Measurements from ENCODE around the gene FOXS1. TPM values are rescaled to one million over a fixed set of nuclear protein-coding genes. Genes with fewer than 3 reads are reported as not detected.

The FOXS1 gene
- total RNA-seq, 2 experiments from 2014 or later = not detected

- Histone ChIP-seq H3K27ac (ENCODE audit: low read depth, low read length, poor library complexity, severe bottlenecking) (no peak overlapping the region), H3K9me2 (ENCODE audit: insufficient read depth, low read length) (no peaks in the 10 kb centered on the region), H3K79me2 (ENCODE audit: insufficient read depth, low read depth, low read length) (no peaks in the 10 kb centered on the region), H3K36me3 (ENCODE audit: insufficient read depth, low read length) (no peaks in the 10 kb centered on the region), H3K4me2 (ENCODE audit: low read length) (peak overlapping the region; percentile 81), H3K4me3 (ENCODE audit: low read depth, low read length, poor library complexity, severe bottlenecking) (peak overlapping the region; percentile 70), H3K9me3 (ENCODE audit: low read length) (no peaks in the 10 kb centered on the region), H2AFZ (ENCODE audit: low read length) (peak overlapping the region; percentile 72), H4K20me1 (ENCODE audit: insufficient read depth, low read length) (no peaks in the 10 kb centered on the region), H3K4me1 (ENCODE audit: insufficient read depth, low read length, poor library complexity, severe bottlenecking) (peaks cover 22% of the 10 kb centered on the region)
- BruUV-seq (replicated peaks) = no TSS peak
- intact Hi-C loops (cut with micrococcal nuclease; ENCODE audit: unreplicated experiment) = no loop called here
- ChIA-PET CTCF (ENCODE audit: unreplicated experiment) (no interaction called here), POLR2A (no interaction called here)
- TF ChIP-seq EZH2phosphoT487 (IDR thresholded peaks at IDR 0.05; ENCODE audit: borderline replicate concordance, low read depth, low read length) = no peak
- TF ChIP-seq, protein P1, sequence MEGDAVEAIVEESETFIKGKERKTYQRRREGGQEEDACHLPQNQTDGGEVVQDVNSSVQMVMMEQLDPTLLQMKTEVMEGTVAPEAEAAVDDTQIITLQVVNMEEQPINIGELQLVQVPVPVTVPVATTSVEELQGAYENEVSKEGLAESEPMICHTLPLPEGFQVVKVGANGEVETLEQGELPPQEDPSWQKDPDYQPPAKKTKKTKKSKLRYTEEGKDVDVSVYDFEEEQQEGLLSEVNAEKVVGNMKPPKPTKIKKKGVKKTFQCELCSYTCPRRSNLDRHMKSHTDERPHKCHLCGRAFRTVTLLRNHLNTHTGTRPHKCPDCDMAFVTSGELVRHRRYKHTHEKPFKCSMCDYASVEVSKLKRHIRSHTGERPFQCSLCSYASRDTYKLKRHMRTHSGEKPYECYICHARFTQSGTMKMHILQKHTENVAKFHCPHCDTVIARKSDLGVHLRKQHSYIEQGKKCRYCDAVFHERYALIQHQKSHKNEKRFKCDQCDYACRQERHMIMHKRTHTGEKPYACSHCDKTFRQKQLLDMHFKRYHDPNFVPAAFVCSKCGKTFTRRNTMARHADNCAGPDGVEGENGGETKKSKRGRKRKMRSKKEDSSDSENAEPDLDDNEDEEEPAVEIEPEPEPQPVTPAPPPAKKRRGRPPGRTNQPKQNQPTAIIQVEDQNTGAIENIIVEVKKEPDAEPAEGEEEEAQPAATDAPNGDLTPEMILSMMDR (conservative IDR thresholded peaks at IDR 0.05; ENCODE audit: low read length) = no peak
- DNase-seq (ENCODE audit: low spot score) = peak; percentile 55
Measured at GRCh38 chr20:31861135-31861384, 15.7 kb upstream of the FOXS1 start.

DNA sequence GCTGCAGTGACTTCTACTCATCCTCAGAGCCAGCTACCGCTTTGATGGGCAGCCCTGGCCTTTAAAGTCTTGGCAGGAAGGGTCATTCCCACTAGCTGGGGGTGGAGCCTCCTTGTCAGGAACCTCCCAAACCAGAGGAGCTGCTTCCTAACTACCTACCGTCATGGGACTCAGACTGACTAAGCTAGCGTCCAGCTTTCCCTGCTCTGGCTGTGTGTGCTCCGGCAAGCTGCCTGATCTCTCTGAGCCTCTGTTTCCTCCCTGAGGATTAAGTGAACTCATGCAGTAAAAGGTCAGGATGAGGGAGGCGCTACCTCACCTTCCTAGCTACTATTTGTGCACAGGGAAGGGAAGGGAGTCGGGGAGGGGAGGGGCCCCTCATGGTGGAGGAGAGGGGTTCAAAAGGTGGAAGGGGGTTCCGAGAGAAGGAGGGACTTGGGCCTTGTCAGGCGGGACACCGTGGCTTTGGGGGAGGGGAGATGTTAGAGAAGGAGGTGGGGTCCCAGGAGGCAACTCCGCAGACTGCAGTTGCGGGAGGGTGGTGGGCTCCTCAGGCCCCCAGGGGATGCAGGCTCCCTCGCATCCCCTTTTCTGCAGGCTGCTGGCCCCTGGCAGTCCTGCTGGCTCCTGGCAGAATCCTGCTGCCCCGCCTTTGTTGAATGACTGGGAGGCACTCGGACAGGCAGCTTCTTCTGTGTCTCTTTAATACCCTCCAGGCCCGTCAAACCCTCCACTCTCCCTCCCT lies 15.2 kb upstream of the FOXS1 start:
- POLR2A ChIA-PET = interaction anchor here (0.8 to 1.0 kb wide), 2 partner anchors 20 to 91 kb away, joined by 3 to 4 read pairs; no protein-coding TSS in a partner anchor
- Histone ChIP-seq H3K9me3 (ENCODE audit: low read length) (no peaks in the 10 kb centered on the region), H3K27ac (ENCODE audit: low read depth, low read length, poor library complexity, severe bottlenecking) (no peak overlapping the region), H2AFZ (ENCODE audit: low read length) (peak overlapping the region; percentile 72; the same call in 1 of the 2 replicates), H3K4me2 (ENCODE audit: low read length) (peak overlapping the region; percentile 81), H4K20me1 (ENCODE audit: insufficient read depth, low read length) (no peaks in the 10 kb centered on the region), H3K36me3 (ENCODE audit: insufficient read depth, low read length) (no peaks in the 10 kb centered on the region), H3K4me3 (ENCODE audit: low read depth, low read length, poor library complexity, severe bottlenecking) (peak overlapping the region; percentile 70), H3K4me1 (ENCODE audit: insufficient read depth, low read length, poor library complexity, severe bottlenecking) (peaks cover 22% of the 10 kb centered on the region), H3K9me2 (ENCODE audit: insufficient read depth, low read length) (no peaks in the 10 kb centered on the region), H3K79me2 (ENCODE audit: insufficient read depth, low read depth, low read length) (no peaks in the 10 kb centered on the region)
- TF ChIP-seq EZH2phosphoT487 (IDR thresholded peaks at IDR 0.05; ENCODE audit: borderline replicate concordance, low read depth, low read length) = no peak
- TF ChIP-seq, protein P1 (conservative IDR thresholded peaks at IDR 0.05; ENCODE audit: low read length) = no peak
- CTCF ChIA-PET (ENCODE audit: unreplicated experiment) = interaction anchor here (0.6 to 0.9 kb wide), 3 partner anchors 9 to 449 kb away, joined by 3 to 4 read pairs (median 4); no protein-coding TSS in a partner anchor
- no peak for DNase-seq (ENCODE audit: low spot score)
- BruUV-seq (replicated peaks) = no TSS peak
- intact Hi-C loops (cut with micrococcal nuclease; ENCODE audit: unreplicated experiment) = no loop called here

DNA sequence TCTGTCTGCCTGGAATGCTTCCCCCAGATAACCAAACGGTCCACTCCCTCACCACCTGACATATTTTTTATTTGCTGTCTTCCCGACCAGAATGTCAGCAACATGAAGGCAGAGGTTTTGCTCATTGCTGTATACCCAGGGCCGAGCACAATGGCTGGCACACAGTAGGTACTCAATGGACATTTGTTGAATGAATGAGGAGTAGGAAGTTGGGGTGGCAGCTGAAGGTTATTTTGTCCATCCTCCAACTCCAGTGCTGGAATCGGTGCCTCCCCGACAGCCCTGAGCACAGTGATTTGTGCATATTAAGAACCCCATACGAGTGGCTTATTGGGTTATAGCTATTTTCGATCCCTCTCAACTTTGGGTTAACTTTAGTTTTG lies 14.6 kb upstream of the FOXS1 start:
- CTCF ChIA-PET (ENCODE audit: unreplicated experiment) = interaction anchor here (0.6 to 0.9 kb wide), 3 partner anchors 9 to 450 kb away, joined by 3 to 4 read pairs (median 4); no protein-coding TSS in a partner anchor
- Histone ChIP-seq H3K4me2 (ENCODE audit: low read length) (no peak overlapping the region), H3K79me2 (ENCODE audit: insufficient read depth, low read depth, low read length) (no peaks in the 10 kb centered on the region), H3K9me3 (ENCODE audit: low read length) (no peaks in the 10 kb centered on the region), H2AFZ (ENCODE audit: low read length) (no peak overlapping the region), H3K27ac (ENCODE audit: low read depth, low read length, poor library complexity, severe bottlenecking) (no peak overlapping the region), H3K4me1 (ENCODE audit: insufficient read depth, low read length, poor library complexity, severe bottlenecking) (peaks cover 22% of the 10 kb centered on the region), H3K9me2 (ENCODE audit: insufficient read depth, low read length) (no peaks in the 10 kb centered on the region), H3K4me3 (ENCODE audit: low read depth, low read length, poor library complexity, severe bottlenecking) (no peak overlapping the region), H4K20me1 (ENCODE audit: insufficient read depth, low read length) (no peaks in the 10 kb centered on the region), H3K36me3 (ENCODE audit: insufficient read depth, low read length) (no peaks in the 10 kb centered on the region)
- BruUV-seq (replicated peaks) = no TSS peak
- TF ChIP-seq, protein P1 (conservative IDR thresholded peaks at IDR 0.05; ENCODE audit: low read length) = no peak
- no peak for TF ChIP-seq EZH2phosphoT487 (IDR thresholded peaks at IDR 0.05; ENCODE audit: borderline replicate concordance, low read depth, low read length)
- no peak for DNase-seq (ENCODE audit: low spot score)
- intact Hi-C loops (cut with micrococcal nuclease; ENCODE audit: unreplicated experiment) = no loop called here
- POLR2A ChIA-PET = interaction anchor here (0.8 to 1.0 kb wide), 2 partner anchors 20 to 91 kb away, joined by 3 to 4 read pairs; no protein-coding TSS in a partner anchor
